ENCODE results near the gene PTGDS. TPM values are rescaled to one million over a fixed set of nuclear protein-coding genes. Genes with fewer than 3 reads are reported as not detected.
A peak's percentile ranks its signal among the peaks of the same experiment; 100 is the strongest.

The PTGDS gene
- total and polyA plus RNA-seq, 10 of the 15 experiments (the other 5 are each of a cell fraction or from before 2014, with no cell fraction given): not detected

- no peak for TF ChIP-seq ATF7 (IDR thresholded peaks at IDR 0.05; ENCODE audit: low read depth)
- TF ChIP-seq, protein P1, sequence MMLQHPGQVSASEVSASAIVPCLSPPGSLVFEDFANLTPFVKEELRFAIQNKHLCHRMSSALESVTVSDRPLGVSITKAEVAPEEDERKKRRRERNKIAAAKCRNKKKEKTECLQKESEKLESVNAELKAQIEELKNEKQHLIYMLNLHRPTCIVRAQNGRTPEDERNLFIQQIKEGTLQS (IDR thresholded peaks at IDR 0.05; ENCODE audit: borderline replicate concordance, extremely low read depth, low read depth, low read length): peak; percentile 89; the same call in 1 of the 2 replicates
- TF ChIP-seq GATAD2B (conservative IDR thresholded peaks at IDR 0.05; ENCODE audit: low read depth): no peak; the same call in 1 of the 2 replicates
- TF ChIP-seq CHD2 (IDR thresholded peaks at IDR 0.05; ENCODE audit: borderline replicate concordance, low read depth, low read length): peak; percentile 89
- no peak for TF ChIP-seq TCF7 (IDR thresholded peaks at IDR 0.05; ENCODE audit: borderline replicate concordance)
- TF ChIP-seq SMAD5 (IDR thresholded peaks at IDR 0.05; ENCODE audit: low read depth): no peak
- no peak for TF ChIP-seq TCF3 (IDR thresholded peaks at IDR 0.05; ENCODE audit: borderline replicate concordance, insufficient read depth, low read depth, low read length)
- TF ChIP-seq IKZF2 (IDR thresholded peaks at IDR 0.05): no peak
- TF ChIP-seq RAD51 (IDR thresholded peaks at IDR 0.05): peak; percentile 93
- 0 out of 2 replicates have a peak, but pooled peaks have one; percentile 53 for TF ChIP-seq DPF2 (IDR thresholded peaks at IDR 0.05)
- TF ChIP-seq, protein P2, sequence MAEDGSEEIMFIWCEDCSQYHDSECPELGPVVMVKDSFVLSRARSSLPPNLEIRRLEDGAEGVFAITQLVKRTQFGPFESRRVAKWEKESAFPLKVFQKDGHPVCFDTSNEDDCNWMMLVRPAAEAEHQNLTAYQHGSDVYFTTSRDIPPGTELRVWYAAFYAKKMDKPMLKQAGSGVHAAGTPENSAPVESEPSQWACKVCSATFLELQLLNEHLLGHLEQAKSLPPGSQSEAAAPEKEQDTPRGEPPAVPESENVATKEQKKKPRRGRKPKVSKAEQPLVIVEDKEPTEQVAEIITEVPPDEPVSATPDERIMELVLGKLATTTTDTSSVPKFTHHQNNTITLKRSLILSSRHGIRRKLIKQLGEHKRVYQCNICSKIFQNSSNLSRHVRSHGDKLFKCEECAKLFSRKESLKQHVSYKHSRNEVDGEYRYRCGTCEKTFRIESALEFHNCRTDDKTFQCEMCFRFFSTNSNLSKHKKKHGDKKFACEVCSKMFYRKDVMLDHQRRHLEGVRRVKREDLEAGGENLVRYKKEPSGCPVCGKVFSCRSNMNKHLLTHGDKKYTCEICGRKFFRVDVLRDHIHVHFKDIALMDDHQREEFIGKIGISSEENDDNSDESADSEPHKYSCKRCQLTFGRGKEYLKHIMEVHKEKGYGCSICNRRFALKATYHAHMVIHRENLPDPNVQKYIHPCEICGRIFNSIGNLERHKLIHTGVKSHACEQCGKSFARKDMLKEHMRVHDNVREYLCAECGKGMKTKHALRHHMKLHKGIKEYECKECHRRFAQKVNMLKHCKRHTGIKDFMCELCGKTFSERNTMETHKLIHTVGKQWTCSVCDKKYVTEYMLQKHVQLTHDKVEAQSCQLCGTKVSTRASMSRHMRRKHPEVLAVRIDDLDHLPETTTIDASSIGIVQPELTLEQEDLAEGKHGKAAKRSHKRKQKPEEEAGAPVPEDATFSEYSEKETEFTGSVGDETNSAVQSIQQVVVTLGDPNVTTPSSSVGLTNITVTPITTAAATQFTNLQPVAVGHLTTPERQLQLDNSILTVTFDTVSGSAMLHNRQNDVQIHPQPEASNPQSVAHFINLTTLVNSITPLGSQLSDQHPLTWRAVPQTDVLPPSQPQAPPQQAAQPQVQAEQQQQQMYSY (CRISPR knock-in tag; IDR thresholded peaks at IDR 0.05): no peak
- peak; percentile 50 for TF ChIP-seq KLF5 (IDR thresholded peaks at IDR 0.05; ENCODE audit: partially characterized antibody)
- no peak for TF ChIP-seq FOXM1 (IDR thresholded peaks at IDR 0.05; ENCODE audit: low read depth, low read length)
- TF ChIP-seq REST (IDR thresholded peaks at IDR 0.05; ENCODE audit: low read depth, low read length): no peak
- no peak for TF ChIP-seq BRCA1 (IDR thresholded peaks at IDR 0.05; ENCODE audit: low read depth, low read length)
- TF ChIP-seq BHLHE40 (IDR thresholded peaks at IDR 0.05; ENCODE audit: borderline replicate concordance in 1 of 2, low read depth in 2 of 2, low read length in 1 of 2): peak; percentile 74 to 98
- TF ChIP-seq RB1 (IDR thresholded peaks at IDR 0.05; ENCODE audit: borderline replicate concordance): 0 out of 2 replicates have a peak, but pooled peaks have one; percentile 25
- TF ChIP-seq SMAD1 (IDR thresholded peaks at IDR 0.05; ENCODE audit: low read depth, partially characterized antibody): no peak
- TF ChIP-seq, protein P3, sequence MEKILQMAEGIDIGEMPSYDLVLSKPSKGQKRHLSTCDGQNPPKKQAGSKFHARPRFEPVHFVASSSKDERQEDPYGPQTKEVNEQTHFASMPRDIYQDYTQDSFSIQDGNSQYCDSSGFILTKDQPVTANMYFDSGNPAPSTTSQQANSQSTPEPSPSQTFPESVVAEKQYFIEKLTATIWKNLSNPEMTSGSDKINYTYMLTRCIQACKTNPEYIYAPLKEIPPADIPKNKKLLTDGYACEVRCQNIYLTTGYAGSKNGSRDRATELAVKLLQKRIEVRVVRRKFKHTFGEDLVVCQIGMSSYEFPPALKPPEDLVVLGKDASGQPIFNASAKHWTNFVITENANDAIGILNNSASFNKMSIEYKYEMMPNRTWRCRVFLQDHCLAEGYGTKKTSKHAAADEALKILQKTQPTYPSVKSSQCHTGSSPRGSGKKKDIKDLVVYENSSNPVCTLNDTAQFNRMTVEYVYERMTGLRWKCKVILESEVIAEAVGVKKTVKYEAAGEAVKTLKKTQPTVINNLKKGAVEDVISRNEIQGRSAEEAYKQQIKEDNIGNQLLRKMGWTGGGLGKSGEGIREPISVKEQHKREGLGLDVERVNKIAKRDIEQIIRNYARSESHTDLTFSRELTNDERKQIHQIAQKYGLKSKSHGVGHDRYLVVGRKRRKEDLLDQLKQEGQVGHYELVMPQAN (conservative IDR thresholded peaks at IDR 0.05): peak; percentile 49; the same call in 1 of the 2 replicates
Measured at GRCh38 chr9:136949817-136950655, 27.3 kb upstream of the PTGDS start (continued).
